Measurements from ENCODE around the gene TRAPPC3. TPM values are rescaled to one million over a fixed set of nuclear protein-coding genes. Genes with fewer than 3 reads are reported as not detected.

Gene TRAPPC3
- total and polyA plus RNA-seq, 9 of the 15 experiments (the other 6 are each of a cell fraction or from before 2014, with no cell fraction given), result 20.6 to 141 (median 112) TPM

DNA sequence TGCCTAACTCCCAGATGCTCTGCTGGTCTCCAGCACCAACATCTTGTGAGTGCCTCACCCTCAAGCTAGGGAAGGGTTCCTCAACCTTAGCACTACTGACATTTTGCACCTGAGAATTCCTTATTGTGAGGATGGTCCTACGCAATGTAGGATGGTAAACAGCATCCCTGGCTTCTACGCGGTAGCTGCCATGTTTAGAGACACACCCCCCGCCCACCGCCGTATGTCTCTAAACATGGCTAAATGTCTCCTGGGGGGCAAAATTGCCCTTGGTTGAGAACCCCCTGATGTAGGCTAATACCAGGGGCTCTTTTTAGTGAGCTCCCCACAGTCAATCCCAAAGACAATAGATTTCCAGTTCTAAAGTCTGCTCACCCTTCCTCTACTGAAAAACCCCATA, 4.2 kb upstream of the TRAPPC3 start (continued):
- no peak for TF ChIP-seq ZNF551 (CRISPR knock-in tag; IDR thresholded peaks at IDR 0.05)
- TF ChIP-seq PHB (CRISPR knock-in tag; IDR thresholded peaks at IDR 0.05), result no peak
- TF ChIP-seq FOXK1 (CRISPR knock-in tag; IDR thresholded peaks at IDR 0.05; ENCODE audit: borderline replicate concordance), result no peak
- no peak for TF ChIP-seq ZZZ3 (IDR thresholded peaks at IDR 0.05)

DNA sequence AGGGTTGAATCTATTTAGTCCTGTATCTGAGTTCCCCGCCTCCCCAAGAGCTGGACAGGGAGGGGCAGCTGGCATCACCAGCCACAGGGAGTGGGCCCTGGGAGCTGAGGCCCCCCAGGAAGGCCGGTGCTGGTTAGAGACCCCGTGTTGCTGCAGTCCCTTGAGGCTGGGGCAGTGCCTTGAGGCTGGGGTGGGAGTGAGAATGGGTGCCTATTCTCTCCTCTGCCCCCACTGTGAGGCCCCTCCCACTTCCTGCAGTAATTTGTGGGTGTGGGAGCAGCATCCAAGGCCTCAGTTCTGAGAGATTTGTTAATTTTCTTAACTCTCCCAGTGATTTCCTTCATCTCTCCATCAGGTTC, 2.5 kb upstream of the TRAPPC3 start:
- DNase-seq (ENCODE audit: extremely low read depth in 1 of 4, low spot score in 3 of 4), result peak in 1 of 4 experiments; percentile 68
- intact Hi-C loops (cut with micrococcal nuclease), result no loop called here
- TF ChIP-seq TRIM24 (IDR thresholded peaks at IDR 0.05) (no peak), ELF1 (tag; IDR thresholded peaks at IDR 0.05) (no peak), REST (IDR thresholded peaks at IDR 0.05; ENCODE audit: borderline replicate concordance) (no peak), REST (CRISPR knock-in tag; IDR thresholded peaks at IDR 0.05; ENCODE audit: low read depth) (0 out of 2 replicates have a peak, but pooled peaks have one; percentile 24), MTA3 (IDR thresholded peaks at IDR 0.05; ENCODE audit: borderline replicate concordance) (peak; percentile 17; the same call in 1 of the 2 replicates), MAZ (CRISPR knock-in tag; conservative IDR thresholded peaks at IDR 0.05 in 1 of 2, IDR thresholded peaks at IDR 0.05 in 1 of 2) (peak; percentile 23 to 47; a peak in 2 of 4 replicates), VEZF1 (CRISPR knock-in tag; IDR thresholded peaks at IDR 0.05) (peak; percentile 51; the same call in 1 of the 2 replicates), ERF (CRISPR knock-in tag; IDR thresholded peaks at IDR 0.05) (0 out of 2 replicates have a peak, but pooled peaks have one; percentile 26)

More for the DNA sequence above, 2.5 kb upstream of the TRAPPC3 start:
- H3K4me3 ChIP-seq, result no peak overlapping the region
- WGBS (ENCODE audit: insufficient coverage, low coverage, missing lambda C conversion rate), result 24% methylated on average over 3 of the region's 3 CpGs
- in situ Hi-C loops (cut with MboI), result loop anchor here (5.0 kb wide), 1 partner anchor 135 kb away; no protein-coding TSS in a partner anchor
- peak overlapping the region; percentile 70 for H2AFZ ChIP-seq (ENCODE audit: low read depth, low read length)
- peaks cover 38% of the 10 kb centered on the region for H3K79me2 ChIP-seq (ENCODE audit: control insufficient read depth, insufficient read depth, low read length)
- peak overlapping the region; percentile 48 for H3K4me2 ChIP-seq (ENCODE audit: insufficient read depth, low read length)
- BruUV-seq (replicated peaks), result no TSS peak
- CTCF ChIA-PET (ENCODE audit: low intra/inter-chr PET ratio), result interaction anchor here (3.4 kb wide), 1 partner anchor 133 kb away, joined by 50 read pairs; no protein-coding TSS in a partner anchor
- no peaks in the 10 kb centered on the region for H4K20me1 ChIP-seq (replicated peaks; ENCODE audit: control insufficient read depth, insufficient read depth, low read length)
- POLR2A ChIA-PET, result interaction anchor here (0.6 to 3.5 kb wide), 9 partner anchors 8 to 1323 kb away, joined by 3 to 35 read pairs (median 10); partner anchors contain the start of gene THRAP3
- peak overlapping the region; percentile 27 to 83; a peak in 3 of 4 replicates for H3K9ac ChIP-seq (ENCODE audit: insufficient read depth in 1 of 2, low read depth in 2 of 2, low read length in 2 of 2)
- H3K27me3 ChIP-seq (ENCODE audit: control insufficient read depth in 2 of 2, insufficient read depth in 2 of 2, low read length in 2 of 2), result no peaks in the 10 kb centered on the region
- peaks cover 40 to 54% of the 10 kb centered on the region in 2 experiments for H3K4me1 ChIP-seq (replicated peaks in 1 of 2; ENCODE audit: control insufficient read depth in 2 of 2, insufficient read depth in 2 of 2, low read length in 2 of 2)
- no peaks in the 10 kb centered on the region for H3K9me3 ChIP-seq (replicated peaks; ENCODE audit: control insufficient read depth, insufficient read depth, low read depth, low read length)
- no peak for FAIRE-seq
- no peaks in the 10 kb centered on the region for H3K9me1 ChIP-seq (ENCODE audit: control insufficient read depth, insufficient read depth, low read length)
- H3K36me3 ChIP-seq (ENCODE audit: control insufficient read depth, insufficient read depth, low read length), result peaks cover 8% of the 10 kb centered on the region; the same call in 2 of the 3 replicates
- ATAC-seq, result no peak
- peak overlapping the region; percentile 81; the same call in 2 of the 3 replicates for H3K27ac ChIP-seq (ENCODE audit: extremely low read depth, low read depth, low read length)

Measured in K562 (cell line).